SU-DHL-6 (cell line): ENCODE data around the gene PDE4D.

ENCODE experiments used
- H2AFZ ChIP-seq: fragments of 200-600 bp; sonication (generic); 2 replicates; pipeline ENCODE4 v1.6.1; 2014; ENCODE audit warnings: low read depth, mild to moderate bottlenecking, moderate library complexity, mixed read lengths, antibody characterized with exemption, low read length; ENCODE audit not compliant: severe bottlenecking
- H3F3A ChIP-seq: fragments of 200-600 bp; shearing (Covaris generic); 2 replicates; pipeline ENCODE4 v1.6.0; 2016; ENCODE audit warnings: antibody characterized with exemption, mild to moderate bottlenecking; ENCODE audit not compliant: insufficient read depth
- H3K27ac ChIP-seq: fragments of 200-600 bp; sonication (generic); 2 replicates; pipeline ENCODE4 v1.5.1; 2016; ENCODE audit warnings: low read depth, mild to moderate bottlenecking, low read length, moderate library complexity, mixed read lengths
- H3K27me3 ChIP-seq: fragments of 200-600 bp; sonication (generic), shearing (Covaris generic); 2 replicates; pipeline ENCODE4 v1.6.0; 2014; ENCODE audit warnings: mild to moderate bottlenecking, low read length
- H3K36me3 ChIP-seq: fragments of 200-600 bp; sonication (generic); 2 replicates; pipeline ENCODE4 v1.6.1; 2014; ENCODE audit warnings: mild to moderate bottlenecking, low read length, mixed read lengths
- H3K4me2 ChIP-seq: fragments of 300-600, 200-600 bp; shearing (Covaris generic), sonication (generic); 2 replicates; pipeline ENCODE4 v1.6.0; 2014; ENCODE audit warnings: low read length, low read depth, mild to moderate bottlenecking; ENCODE audit not compliant: poor library complexity, severe bottlenecking
- H3K4me3 ChIP-seq: fragments of 200-600 bp; sonication (generic); 2 replicates; pipeline ENCODE4 v1.5.1; 2014; ENCODE audit warnings: antibody characterized with exemption, low read length, mild to moderate bottlenecking, mixed read lengths; ENCODE audit not compliant: insufficient read depth, poor library complexity, severe bottlenecking
- H3K79me2 ChIP-seq: fragments of 200-600 bp; sonication (generic); 2 replicates; pipeline ENCODE4 v1.6.1; 2014; ENCODE audit warnings: mild to moderate bottlenecking, low read length, moderate library complexity; ENCODE audit not compliant: insufficient read depth
- H3K9ac ChIP-seq: fragments of 200-600 bp; sonication (generic); 2 replicates; pipeline ENCODE4 v1.7.0; 2014; ENCODE audit warnings: mild to moderate bottlenecking, low read length
- H3K9me2 ChIP-seq: fragments of 200-600 bp; sonication (generic); replicated peaks from 2 replicates; pipeline ENCODE4 v1.6.1; 2014; ENCODE audit warnings: low read length; ENCODE audit not compliant: insufficient read depth
- H3K9me3 ChIP-seq: fragments of 200-600 bp; sonication (generic); 2 replicates; pipeline ENCODE4 v1.6.1; 2014; ENCODE audit warnings: low read length, mixed read lengths; ENCODE audit not compliant: insufficient read depth
- H4K20me1 ChIP-seq: fragments of 200-600 bp; sonication (generic); 2 replicates; pipeline ENCODE4 v1.6.1; 2014; ENCODE audit warnings: low read depth, mild to moderate bottlenecking, antibody characterized with exemption, low read length, moderate library complexity, mixed read lengths
- CTCF ChIP-seq: fragments of 200-600 bp; sonication (generic); IDR thresholded peaks from one replicate; pipeline ENCODE4 v1.5.1; 2017; ENCODE audit warnings: antibody characterized with exemption, mild to moderate bottlenecking, low read length, moderate library complexity; ENCODE audit not compliant: insufficient read depth, poor library complexity, severe bottlenecking
- EZH2phosphoT487 ChIP-seq: fragments of 200-600 bp; sonication (generic), shearing (Covaris generic); conservative IDR thresholded peaks from 2 replicates; pipeline ENCODE4 v1.6.1; 2018; ENCODE audit warnings: mild to moderate bottlenecking, antibody characterized with exemption, low read length, moderate library complexity, mixed read lengths

The PDE4D gene

GRCh38 chr5:58926541-58926935 lies 967.0 kb downstream of the PDE4D start:
- Histone ChIP-seq H3K27ac (no peak overlapping the region), H4K20me1 (no peaks in the 10 kb centered on the region), H3K9me2 (no peaks in the 10 kb centered on the region), H3K9ac (no peak overlapping the region), H3K9me3 (no peaks in the 10 kb centered on the region), H3K4me2 (no peak overlapping the region), H2AFZ (no peak overlapping the region), H3F3A (no peaks in the 10 kb centered on the region), H3K4me3 (no peak overlapping the region), H3K27me3 (no peaks in the 10 kb centered on the region), H3K79me2 (no peaks in the 10 kb centered on the region), H3K36me3 (no peaks in the 10 kb centered on the region)
- no peak for TF ChIP-seq CTCF
- no peak for TF ChIP-seq EZH2phosphoT487

DNA sequence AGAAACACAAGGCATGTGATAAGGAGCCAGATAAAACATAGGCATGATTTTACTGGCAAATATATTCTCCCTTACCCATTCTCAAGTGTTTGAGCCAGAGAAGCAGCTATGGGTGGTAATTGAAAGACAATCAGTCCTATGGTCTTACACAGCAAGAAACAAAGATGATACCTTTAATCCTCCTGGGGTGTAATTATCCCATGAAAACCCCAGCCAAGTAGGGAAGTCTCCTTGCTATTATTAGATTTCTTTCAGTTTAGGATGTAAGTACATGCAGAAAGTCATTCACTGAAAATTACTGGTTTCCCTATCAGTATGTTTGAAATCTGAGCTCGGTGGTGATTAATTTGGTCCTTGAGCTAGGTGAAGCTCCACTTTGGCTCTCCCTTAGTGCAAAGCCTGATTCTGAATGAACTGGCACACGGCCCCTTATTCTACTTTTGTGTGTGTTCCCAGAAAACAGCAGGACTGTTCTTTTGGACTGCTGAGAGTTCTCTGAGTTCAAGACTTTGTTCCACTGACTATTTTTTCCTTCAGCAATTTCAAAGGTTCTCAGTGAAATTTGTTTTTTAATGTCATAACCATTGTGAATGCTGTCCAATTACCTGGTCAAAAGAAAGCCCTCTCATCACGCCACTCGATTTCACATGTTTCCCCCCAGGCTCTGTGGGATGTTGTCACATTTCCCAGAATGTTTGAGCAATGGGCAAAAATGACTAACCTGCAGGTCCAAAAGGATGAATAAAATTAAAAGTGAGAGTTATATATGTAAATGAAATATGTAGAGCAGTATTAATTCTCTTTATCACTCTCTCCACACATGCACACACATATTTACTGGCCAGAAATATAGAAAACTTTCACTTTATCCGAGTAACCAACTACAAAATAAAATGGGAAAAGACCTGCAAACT lies 967.6 kb downstream of the PDE4D start:
- Histone ChIP-seq H3K36me3 (no peaks in the 10 kb centered on the region), H3F3A (no peaks in the 10 kb centered on the region), H3K4me2 (no peak overlapping the region), H3K27me3 (no peaks in the 10 kb centered on the region), H2AFZ (no peak overlapping the region), H3K9me2 (no peaks in the 10 kb centered on the region), H3K4me3 (no peak overlapping the region), H3K79me2 (no peaks in the 10 kb centered on the region), H3K27ac (no peak overlapping the region), H4K20me1 (no peaks in the 10 kb centered on the region), H3K9me3 (no peaks in the 10 kb centered on the region), H3K9ac (no peak overlapping the region)
- TF ChIP-seq CTCF (no peak), EZH2phosphoT487 (no peak)

DNA sequence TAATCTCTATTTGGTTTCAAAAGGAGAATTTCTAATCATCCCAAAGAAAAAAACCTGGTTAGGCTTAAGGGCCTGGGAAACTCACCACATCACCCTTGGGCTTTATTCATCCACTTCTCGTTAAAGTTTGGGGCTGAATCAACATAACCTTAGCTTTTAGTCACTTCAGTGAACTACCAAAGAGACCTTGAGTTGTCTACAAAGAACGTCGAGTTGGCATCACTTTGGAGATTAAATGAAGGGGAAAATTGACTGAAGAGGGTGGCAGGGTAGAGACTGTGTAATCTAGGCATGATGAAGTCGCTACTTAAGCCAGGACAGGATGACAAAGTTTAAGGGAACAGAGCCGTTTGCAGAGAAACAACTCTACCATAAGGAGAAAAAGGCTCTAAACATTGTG lies 969.2 kb downstream of the PDE4D start:
- Histone ChIP-seq H3K27ac (no peak overlapping the region), H3K79me2 (no peaks in the 10 kb centered on the region), H3K4me3 (no peak overlapping the region), H3K36me3 (no peaks in the 10 kb centered on the region), H4K20me1 (no peaks in the 10 kb centered on the region), H3K9me3 (no peaks in the 10 kb centered on the region), H3K27me3 (no peaks in the 10 kb centered on the region), H3K4me2 (no peak overlapping the region), H3K9me2 (no peaks in the 10 kb centered on the region), H3K9ac (no peak overlapping the region), H3F3A (no peaks in the 10 kb centered on the region), H2AFZ (no peak overlapping the region)
- TF ChIP-seq EZH2phosphoT487 (no peak), CTCF (no peak)
